Lower leg skin (tissue), 4 donors: ENCODE measurements around the gene PLPPR1. TPM values are rescaled to one million over a fixed set of nuclear protein-coding genes. Genes with fewer than 3 reads are reported as not detected.
"Not testable (repeated sequence)": the region's sequence is repeated elsewhere in the genome, so short reads cannot be mapped to it uniquely, and the experiment has no call there.

ENCODE experiments used
- DNase-seq, 2 donors: peaks; one replicate each; pipeline ENCODE4 v3.0.0-alpha.2; 2019; ENCODE audit warnings: low spot score in 2 of 2
- H3K4me3 ChIP-seq: fragments of 200-600 bp; sonication (generic); 2 replicates; pipeline ENCODE4 v1.5.1; 2017; ENCODE audit warnings: mild to moderate bottlenecking, low read depth; ENCODE audit not compliant: poor library complexity, severe bottlenecking
- POLR2A ChIP-seq, 2 donors: fragments of 450-650 bp; IDR thresholded peaks; one replicate each; pipeline ENCODE4 v1.6.1; 2016 to 2017; ENCODE audit warnings: antibody characterized with exemption in 2 of 2, mild to moderate bottlenecking in 1 of 2, moderate library complexity in 1 of 2
- WGBS, 2 donors: methylation state at CpG; one replicate each; pipeline ENCODE4 v1.1.5; 2018; 5-methylcytosine and 5-hydroxymethylcytosine counted together
- intact Hi-C: fragments of 100-400 bp; cut with DNase I; formaldehyde crosslinking; loops from one replicate; pipeline ENCODE4 v1.15.0; 2023; ENCODE audit warnings: low total_unique reads
- total RNA-seq, 4 donors: library from RNA; depleted of rRNA; stranded (reverse); fragments of >200 nt; gene quantifications; one replicate each; pipeline ENCODE4 v1.1.0, GENCODE V29; 2016
- TF ChIP-seq, protein P1 (sequence below), 3 donors: fragments of 450-650 bp; IDR thresholded peaks; one replicate each; pipeline ENCODE4 v1.5.1; 2016; ENCODE audit warnings: antibody characterized with exemption in 3 of 3, mild to moderate bottlenecking in 3 of 3, moderate library complexity in 2 of 3

PLPPR1 gene
- total RNA-seq, 4 donors from 2014 or later, result 0.19 to 2.2 (median 0.39) TPM; not detected in 1

GRCh38 chr9:101114317-101114716, 85.8 kb downstream of the PLPPR1 start:
- DNase-seq, result no peak
- no peak overlapping the region for H3K4me3 ChIP-seq
- TF ChIP-seq, protein P1, sequence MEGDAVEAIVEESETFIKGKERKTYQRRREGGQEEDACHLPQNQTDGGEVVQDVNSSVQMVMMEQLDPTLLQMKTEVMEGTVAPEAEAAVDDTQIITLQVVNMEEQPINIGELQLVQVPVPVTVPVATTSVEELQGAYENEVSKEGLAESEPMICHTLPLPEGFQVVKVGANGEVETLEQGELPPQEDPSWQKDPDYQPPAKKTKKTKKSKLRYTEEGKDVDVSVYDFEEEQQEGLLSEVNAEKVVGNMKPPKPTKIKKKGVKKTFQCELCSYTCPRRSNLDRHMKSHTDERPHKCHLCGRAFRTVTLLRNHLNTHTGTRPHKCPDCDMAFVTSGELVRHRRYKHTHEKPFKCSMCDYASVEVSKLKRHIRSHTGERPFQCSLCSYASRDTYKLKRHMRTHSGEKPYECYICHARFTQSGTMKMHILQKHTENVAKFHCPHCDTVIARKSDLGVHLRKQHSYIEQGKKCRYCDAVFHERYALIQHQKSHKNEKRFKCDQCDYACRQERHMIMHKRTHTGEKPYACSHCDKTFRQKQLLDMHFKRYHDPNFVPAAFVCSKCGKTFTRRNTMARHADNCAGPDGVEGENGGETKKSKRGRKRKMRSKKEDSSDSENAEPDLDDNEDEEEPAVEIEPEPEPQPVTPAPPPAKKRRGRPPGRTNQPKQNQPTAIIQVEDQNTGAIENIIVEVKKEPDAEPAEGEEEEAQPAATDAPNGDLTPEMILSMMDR (IDR thresholded peaks at IDR 0.05), result no peak
- no peak for TF ChIP-seq POLR2A (IDR thresholded peaks at IDR 0.05)
- intact Hi-C loops, result no loop called here
- 51 to 60% methylated on average over 2 of the region's 2 CpGs for WGBS, 2 donors

DNA sequence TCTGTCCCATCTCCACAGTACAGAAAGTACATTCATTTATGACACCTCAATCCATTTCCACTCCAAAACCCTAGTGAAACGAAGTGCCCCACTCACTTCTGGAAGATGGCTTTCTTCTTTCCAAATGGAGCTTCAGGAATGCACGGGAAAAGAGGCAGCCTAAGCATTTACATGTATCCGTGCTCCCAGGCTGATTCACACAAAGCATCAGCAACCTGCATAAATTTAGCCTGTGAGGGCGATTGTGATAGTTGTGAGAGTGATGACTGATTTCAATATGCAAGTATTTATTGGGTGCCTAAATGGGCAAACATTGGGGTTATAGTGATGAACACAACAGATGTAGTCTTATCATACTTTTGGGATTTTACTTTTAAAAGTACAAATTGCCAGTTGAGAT, 86.6 kb downstream of the PLPPR1 start:
- WGBS, 2 donors, result 40 to 57% methylated on average over 4 of the region's 4 CpGs
- TF ChIP-seq, protein P1 (IDR thresholded peaks at IDR 0.05), result no peak
- no peak for TF ChIP-seq POLR2A (IDR thresholded peaks at IDR 0.05)
- intact Hi-C loops, result no loop called here
- DNase-seq, result no peak
- H3K4me3 ChIP-seq, result no peak overlapping the region

DNA sequence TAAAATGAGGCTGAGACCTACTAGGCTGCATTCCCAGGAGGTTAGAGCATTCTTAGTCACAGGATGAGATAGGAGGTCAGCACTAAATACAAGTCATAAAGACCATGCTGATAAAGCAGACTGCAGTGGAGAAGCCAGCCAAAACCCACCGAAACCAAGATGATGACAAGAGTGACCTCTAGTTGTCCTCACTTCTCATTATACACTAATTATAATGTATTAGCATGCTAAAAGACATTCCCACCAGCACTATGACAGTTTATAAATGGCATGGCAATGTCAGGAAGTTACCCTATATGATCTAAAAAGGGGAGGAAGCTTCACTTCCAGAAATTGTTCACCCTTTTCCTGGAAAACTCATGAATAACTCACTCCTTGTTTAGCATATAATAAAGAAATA, 88.6 kb downstream of the PLPPR1 start:
- DNase-seq, result no peak
- no peak overlapping the region for H3K4me3 ChIP-seq
- intact Hi-C loops, result no loop called here
- TF ChIP-seq, protein P1 (IDR thresholded peaks at IDR 0.05), result no peak
- no peak for TF ChIP-seq POLR2A (IDR thresholded peaks at IDR 0.05)
- 50% methylated on average over 1 of the region's 1 CpG for WGBS, 2 donors

GRCh38 chr9:101119206-101119819, 90.8 kb downstream of the PLPPR1 start:
- 46 to 60% methylated on average over 3 of the region's 3 CpGs for WGBS, 2 donors
- H3K4me3 ChIP-seq, result no peak overlapping the region
- DNase-seq, result no peak
- TF ChIP-seq, protein P1 (IDR thresholded peaks at IDR 0.05), result no peak
- no peak for TF ChIP-seq POLR2A (IDR thresholded peaks at IDR 0.05)
- intact Hi-C loops, result no loop called here

DNA sequence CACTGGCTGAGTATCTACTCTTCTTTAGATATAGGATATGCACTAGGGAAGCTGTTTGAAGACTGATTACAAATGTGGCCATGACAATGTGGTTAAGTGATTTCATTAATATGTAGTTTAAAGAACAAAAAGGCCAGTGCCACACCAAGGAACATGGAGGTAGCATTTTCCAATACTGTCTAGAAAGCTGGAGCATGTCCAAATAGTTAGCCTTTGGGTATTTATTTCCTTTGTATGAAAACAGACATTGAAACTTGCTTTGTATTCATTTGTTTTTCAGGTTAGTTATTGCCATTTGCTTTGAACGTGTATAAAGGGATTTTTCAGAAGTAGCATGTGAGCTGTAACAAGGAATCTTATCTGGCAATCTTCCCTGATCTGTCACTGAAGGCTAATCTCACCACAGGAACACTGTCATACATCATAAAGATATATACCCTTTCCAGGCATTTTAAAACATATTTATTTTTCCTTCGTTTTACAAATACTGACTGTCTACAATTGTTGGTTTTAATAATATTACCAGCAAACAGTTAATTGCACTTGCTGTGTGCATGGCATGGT, 93.4 kb downstream of the PLPPR1 start:
- WGBS, 2 donors, result 20 to 34% methylated on average over 2 of the region's 2 CpGs
- intact Hi-C loops, result no loop called here
- no peak for TF ChIP-seq POLR2A (IDR thresholded peaks at IDR 0.05)
- TF ChIP-seq, protein P1 (IDR thresholded peaks at IDR 0.05), result no peak
- DNase-seq, result no peak
- H3K4me3 ChIP-seq, result no peak overlapping the region

GRCh38 chr9:101126556-101126955, 98.0 kb downstream of the PLPPR1 start:
- TF ChIP-seq POLR2A (IDR thresholded peaks at IDR 0.05), result no peak
- TF ChIP-seq, protein P1 (IDR thresholded peaks at IDR 0.05), result no peak
- 69 to 73% methylated on average over 2 of the region's 2 CpGs for WGBS, 2 donors
- DNase-seq, result no peak
- intact Hi-C loops, result no loop called here
- no peak overlapping the region for H3K4me3 ChIP-seq

GRCh38 chr9:101127369-101127768, 98.8 kb downstream of the PLPPR1 start:
- DNase-seq, intact Hi-C loops, H3K4me3 ChIP-seq: not testable (repeated sequence)
- WGBS, 2 donors, result 34% methylated on average over 3 of the region's 3 CpGs
